ENCODE results near the gene VPS37D. TPM values are rescaled to one million over a fixed set of nuclear protein-coding genes. Genes with fewer than 3 reads are reported as not detected.

The VPS37D gene
- total and polyA plus RNA-seq, 2 of the 4 experiments (the other 2 are of a cell fraction), result 2.3 to 3.1 TPM

GRCh38 chr7:73649576-73649975, 18.1 kb upstream of the VPS37D start:
- TF ChIP-seq MXI1 (IDR thresholded peaks at IDR 0.05; ENCODE audit: borderline replicate concordance, low read depth, low read length), result no peak
- no peak for TF ChIP-seq USF2 (IDR thresholded peaks at IDR 0.05; ENCODE audit: low read depth, low read length)
- TF ChIP-seq CEBPB (IDR thresholded peaks at IDR 0.05; ENCODE audit: low read depth, low read length), result no peak
- no peak for TF ChIP-seq BHLHE40 (IDR thresholded peaks at IDR 0.05; ENCODE audit: low read depth, low read length)
- TF ChIP-seq CHD1 (IDR thresholded peaks at IDR 0.05; ENCODE audit: low read depth, low read length), result no peak
- TF ChIP-seq FOS (IDR thresholded peaks at IDR 0.05; ENCODE audit: low read depth, low read length), result no peak
- TF ChIP-seq RCOR1 (IDR thresholded peaks at IDR 0.05; ENCODE audit: insufficient replicate concordance, low read length), result no peak
- no peak for TF ChIP-seq ELK1 (IDR thresholded peaks at IDR 0.05; ENCODE audit: borderline replicate concordance, low read depth, low read length)
- TF ChIP-seq RAD21 (IDR thresholded peaks at IDR 0.05; ENCODE audit: low read length), result no peak
- in situ Hi-C loops (cut with MboI; ENCODE audit: low sequenced_read_pairs), result no loop called here
- Histone ChIP-seq H3K27me3 (ENCODE audit: control insufficient read depth, insufficient read depth, low read length) (peaks cover 71% of the 10 kb centered on the region), H2BK15ac (ENCODE audit: low read depth, low read length) (no peak overlapping the region), H3K4me3 (ENCODE audit: insufficient read depth, low read depth, low read length) (no peak overlapping the region), H3K36me3 (ENCODE audit: control insufficient read depth, insufficient read depth, low read length) (no peaks in the 10 kb centered on the region), H3K14ac (replicated peaks; ENCODE audit: low read depth, low read length) (no peak overlapping the region), H3K4me2 (ENCODE audit: low read depth, low read length) (no peak overlapping the region), H4K5ac (ENCODE audit: low read depth, low read length) (no peak overlapping the region), H2AFZ (replicated peaks; ENCODE audit: low read length, poor library complexity) (no peak overlapping the region), H3K9me1 (ENCODE audit: insufficient read depth, low read length) (no peaks in the 10 kb centered on the region), H3K79me1 (ENCODE audit: low read depth in 1 of 2, low read length in 2 of 2) (no peaks in the 10 kb centered on the region), H2AK5ac (ENCODE audit: low read depth, low read length) (no peak overlapping the region), H3K23ac (ENCODE audit: low read depth, low read length) (no peak overlapping the region), H4K20me1 (ENCODE audit: insufficient read depth, low read length) (no peaks in the 10 kb centered on the region), H4K8ac (ENCODE audit: low read depth in 2 of 2, low read length in 2 of 2) (no peak overlapping the region), H3K18ac (ENCODE audit: low read depth, low read length) (no peak overlapping the region), H3K27ac (ENCODE audit: insufficient read depth, low read length) (no peak overlapping the region), H3K9ac (ENCODE audit: low read depth, low read length) (no peak overlapping the region), H4K91ac (ENCODE audit: insufficient read depth, low read depth, low read length) (no peak overlapping the region), H3K56ac (ENCODE audit: extremely low read depth, insufficient read depth, low read length) (no peak overlapping the region), H2BK20ac (ENCODE audit: low read depth, low read length) (no peak overlapping the region), H2BK120ac (ENCODE audit: low read depth, low read length) (no peak overlapping the region), H2AK9ac (replicated peaks; ENCODE audit: low read depth, low read length, poor library complexity) (no peak overlapping the region), H3K4ac (ENCODE audit: low read depth, low read length) (no peak overlapping the region), H3K4me1 (ENCODE audit: control insufficient read depth, insufficient read depth, low read length) (no peaks in the 10 kb centered on the region; the same call in 1 of the 2 replicates), H3K9me3 (ENCODE audit: control insufficient read depth, insufficient read depth, low read length) (no peaks in the 10 kb centered on the region), H2BK5ac (ENCODE audit: low read depth, low read length, poor library complexity, severe bottlenecking) (no peak overlapping the region)
- POLR2A ChIA-PET (ENCODE audit: unreplicated experiment), result no interaction called here
- ATAC-seq (ENCODE audit: low read depth) (no peak), DNase-seq (no peak)
- intact Hi-C loops (cut with micrococcal nuclease), result no loop called here
- dilution Hi-C loops (cut with HindIII; ENCODE audit: low sequenced_read_pairs, unreplicated experiment), result no loop called here
- CTCF ChIA-PET, result no interaction called here
- 27% methylated on average over 3 of the region's 9 CpGs; no CpG with 5 or more reads in 1 of the 2 experiments for WGBS, 2 experiments (ENCODE audit: extremely low coverage in 2 of 2, insufficient read length in 1 of 2)
- no TSS peak for BruUV-seq (replicated peaks)

All from IMR-90 (cell line).